GM11168 (cell line): Measurements from ENCODE around the gene NLK.

ENCODE experiments used
- in situ Hi-C: fragments of 300-500 bp; cut with MboI; formaldehyde crosslinking; loops from one replicate; pipeline ENCODE4 v1.12.0; 2022; ENCODE audit warnings: low sequenced_read_pairs; ENCODE audit not compliant: unreplicated experiment

NLK gene

DNA sequence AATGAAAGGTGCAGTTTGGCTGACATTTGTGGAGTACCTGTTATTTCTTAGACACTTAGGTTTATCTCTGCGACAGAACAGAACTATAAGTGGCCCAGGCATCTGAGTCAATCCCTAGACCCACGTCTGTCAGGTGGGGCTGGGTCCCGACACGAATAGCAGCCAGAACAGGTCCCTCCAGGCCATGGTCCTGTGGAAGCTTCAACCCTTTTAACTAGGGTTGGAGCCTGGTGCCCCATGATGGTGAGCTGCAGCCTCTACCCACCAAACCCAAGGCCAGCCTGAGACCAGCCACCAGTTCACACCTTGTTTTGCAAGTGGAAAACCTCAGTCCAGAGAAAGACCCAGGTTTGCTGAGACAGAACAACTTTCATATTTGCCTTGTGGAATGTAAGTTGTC lies 202.0 kb downstream of the NLK start:
- in situ Hi-C loops = no loop called here
